Karpas-422 (cell line): ENCODE measurements around the gene TTLL11. TPM values are rescaled to one million over a fixed set of nuclear protein-coding genes. Genes with fewer than 3 reads are reported as not detected.

Source experiments
- DNase-seq: peaks from one replicate; pipeline ENCODE4 v3.0.0-alpha.2; 2015
- H2AFZ ChIP-seq: fragments of 200-600 bp; sonication (generic); 2 replicates; pipeline ENCODE4 v1.6.1; 2014; ENCODE audit warnings: antibody characterized with exemption, low read length, mixed read lengths
- H3K27ac ChIP-seq: fragments of 200-600 bp; sonication (generic); 2 replicates; pipeline ENCODE4 v1.5.1; 2014; ENCODE audit warnings: mild to moderate bottlenecking, low read length, moderate library complexity
- H3K27me3 ChIP-seq: fragments of 200-600 bp; sonication (generic); 2 replicates; pipeline ENCODE4 v1.6.1; 2014; ENCODE audit warnings: low read length, mixed read lengths
- H3K36me3 ChIP-seq: fragments of 200-600 bp; sonication (generic); 2 replicates; pipeline ENCODE4 v1.6.1; 2014; ENCODE audit warnings: low read length, mixed read lengths; ENCODE audit not compliant: insufficient read depth
- H3K4me1 ChIP-seq: fragments of 200-600 bp; sonication (generic); 2 replicates; pipeline ENCODE4 v1.6.1; 2014; ENCODE audit warnings: mild to moderate bottlenecking, low read length, mixed read lengths
- H3K4me2 ChIP-seq: fragments of 200-600 bp; sonication (generic); 2 replicates; pipeline ENCODE4 v1.6.1; 2014; ENCODE audit warnings: low read length, low read depth, mild to moderate bottlenecking; ENCODE audit not compliant: poor library complexity, severe bottlenecking
- H3K4me3 ChIP-seq: fragments of 200-600 bp; sonication (generic); 2 replicates; pipeline ENCODE4 v1.5.1; 2014; ENCODE audit warnings: mild to moderate bottlenecking, antibody characterized with exemption, low read length, mixed read lengths
- H3K79me2 ChIP-seq: fragments of 200-600 bp; sonication (generic); 2 replicates; pipeline ENCODE4 v1.6.1; 2014; ENCODE audit warnings: mild to moderate bottlenecking, low read length, mixed read lengths
- H3K9ac ChIP-seq: fragments of 200-600 bp; sonication (generic); 2 replicates; pipeline ENCODE4 v1.6.0; 2014; ENCODE audit warnings: low read length
- H3K9me2 ChIP-seq: fragments of 200-600 bp; sonication (generic), shearing (Covaris generic); replicated peaks from 2 replicates; pipeline ENCODE4 v1.6.0; 2014; ENCODE audit warnings: mild to moderate bottlenecking, low read length, moderate library complexity; ENCODE audit not compliant: insufficient read depth
- H3K9me3 ChIP-seq: fragments of 300-700, 200-600 bp; sonication (generic); 2 replicates; pipeline ENCODE4 v1.6.1; 2014; ENCODE audit warnings: low read length, mixed read lengths
- H4K20me1 ChIP-seq: fragments of 200-600 bp; sonication (generic); 2 replicates; pipeline ENCODE4 v1.6.1; 2014; ENCODE audit warnings: mild to moderate bottlenecking, antibody characterized with exemption, low read length, low read depth; ENCODE audit not compliant: insufficient read depth
- total RNA-seq: library from RNA; depleted of rRNA; stranded (reverse); fragments of >200 nt; shearing (Covaris generic); gene quantifications from 2 replicates; pipeline ENCODE4 v1.2.3, GENCODE V29; 2014; ENCODE audit warnings: low replicate concordance

The TTLL11 gene
- total RNA-seq, 1 experiment from 2014 or later: 2.5 TPM

DNA sequence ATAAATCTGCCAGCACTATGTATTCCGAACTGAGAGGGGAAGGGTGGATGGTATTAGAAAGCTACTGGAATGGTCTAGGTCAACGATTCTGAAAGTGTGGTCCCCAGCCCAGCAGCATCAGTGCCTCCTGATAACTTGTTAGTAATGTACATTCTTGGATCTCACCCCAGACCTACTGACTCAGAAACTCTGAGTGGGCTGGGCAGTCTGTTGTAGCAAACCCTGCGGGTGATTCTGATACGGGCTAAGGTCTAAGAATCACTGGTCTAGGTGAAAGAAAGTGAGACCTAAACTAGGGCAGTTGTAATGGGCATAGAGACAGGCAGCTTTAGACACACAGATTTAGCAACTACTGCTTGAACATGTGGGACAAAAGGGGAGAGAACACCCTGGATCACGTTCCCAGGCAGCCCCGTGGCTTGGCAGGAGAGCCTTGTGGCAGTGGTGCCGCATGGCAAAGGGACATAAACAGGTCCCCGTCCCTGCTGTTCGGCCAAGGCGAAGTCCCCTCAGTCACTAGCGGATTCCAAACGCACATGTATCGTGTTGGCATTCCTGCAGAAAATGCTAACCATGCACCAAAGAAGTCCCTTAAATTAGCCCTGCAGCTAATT is 216.3 kb downstream of the TTLL11 start:
- no peaks in the 10 kb centered on the region for H3K9me3 ChIP-seq
- H3K36me3 ChIP-seq: no peaks in the 10 kb centered on the region
- H3K27ac ChIP-seq: no peak overlapping the region
- no peaks in the 10 kb centered on the region for H3K27me3 ChIP-seq
- H3K4me3 ChIP-seq: no peak overlapping the region
- H3K9ac ChIP-seq: no peak overlapping the region
- H3K79me2 ChIP-seq: no peaks in the 10 kb centered on the region
- no peaks in the 10 kb centered on the region for H4K20me1 ChIP-seq
- no peak for DNase-seq
- no peaks in the 10 kb centered on the region for H3K9me2 ChIP-seq
- peaks cover 16% of the 10 kb centered on the region for H3K4me1 ChIP-seq
- H3K4me2 ChIP-seq: no peak overlapping the region
- no peak overlapping the region for H2AFZ ChIP-seq

DNA sequence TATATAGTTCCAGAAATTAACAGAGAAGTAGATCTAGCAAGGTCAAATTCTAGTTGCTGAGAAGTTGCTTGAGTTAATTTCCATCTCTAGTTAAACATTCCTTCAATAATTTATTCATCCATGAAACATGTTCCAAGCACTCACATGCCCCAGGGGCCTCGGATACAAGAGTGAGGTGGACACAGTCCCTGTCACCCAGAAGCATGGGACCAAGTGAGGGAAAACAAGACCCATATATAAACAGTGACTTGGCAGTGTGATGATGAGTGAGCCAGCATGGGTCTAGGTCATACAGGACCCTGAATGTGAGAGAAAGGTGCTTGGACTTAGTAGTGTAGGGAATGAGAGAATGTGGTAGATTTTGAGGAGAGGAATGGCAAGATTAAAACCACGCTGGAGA is 216.9 kb downstream of the TTLL11 start:
- no peaks in the 10 kb centered on the region for H3K27me3 ChIP-seq
- H3K4me2 ChIP-seq: no peak overlapping the region
- no peaks in the 10 kb centered on the region for H3K79me2 ChIP-seq
- no peaks in the 10 kb centered on the region for H3K9me3 ChIP-seq
- no peaks in the 10 kb centered on the region for H3K9me2 ChIP-seq
- H4K20me1 ChIP-seq: no peaks in the 10 kb centered on the region
- H3K4me3 ChIP-seq: no peak overlapping the region
- peaks cover 16% of the 10 kb centered on the region for H3K4me1 ChIP-seq
- no peak overlapping the region for H3K27ac ChIP-seq
- no peaks in the 10 kb centered on the region for H3K36me3 ChIP-seq
- no peak for DNase-seq
- no peak overlapping the region for H2AFZ ChIP-seq
- no peak overlapping the region for H3K9ac ChIP-seq

DNA sequence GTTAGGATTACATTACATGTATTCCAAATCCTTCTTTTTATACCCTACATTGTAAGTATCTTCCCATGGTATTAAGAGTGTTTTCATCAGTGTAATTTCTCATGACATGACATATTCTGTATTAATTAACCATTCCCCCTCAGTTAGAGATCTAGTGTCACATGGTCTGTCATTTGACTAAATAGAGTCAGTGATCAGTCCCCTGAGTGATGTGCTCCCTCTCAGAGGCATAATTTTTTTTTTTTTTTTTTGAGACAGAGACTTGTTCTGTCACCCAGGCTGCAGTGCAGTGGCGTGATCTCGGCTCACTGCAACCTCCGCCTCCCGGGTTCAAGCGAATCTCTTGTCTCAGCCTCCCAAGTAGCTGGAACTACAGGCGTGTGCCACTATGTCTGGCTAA is 218.6 kb downstream of the TTLL11 start:
- no peaks in the 10 kb centered on the region for H3K79me2 ChIP-seq
- no peak overlapping the region for H3K4me2 ChIP-seq
- H3K27me3 ChIP-seq: no peaks in the 10 kb centered on the region
- no peak overlapping the region for H3K4me3 ChIP-seq
- H4K20me1 ChIP-seq: no peaks in the 10 kb centered on the region
- H2AFZ ChIP-seq: no peak overlapping the region
- no peak overlapping the region for H3K9ac ChIP-seq
- H3K36me3 ChIP-seq: no peaks in the 10 kb centered on the region
- no peak overlapping the region for H3K27ac ChIP-seq
- DNase-seq: no peak
- peaks cover 15% of the 10 kb centered on the region for H3K4me1 ChIP-seq
- no peaks in the 10 kb centered on the region for H3K9me2 ChIP-seq
- H3K9me3 ChIP-seq: no peaks in the 10 kb centered on the region

DNA sequence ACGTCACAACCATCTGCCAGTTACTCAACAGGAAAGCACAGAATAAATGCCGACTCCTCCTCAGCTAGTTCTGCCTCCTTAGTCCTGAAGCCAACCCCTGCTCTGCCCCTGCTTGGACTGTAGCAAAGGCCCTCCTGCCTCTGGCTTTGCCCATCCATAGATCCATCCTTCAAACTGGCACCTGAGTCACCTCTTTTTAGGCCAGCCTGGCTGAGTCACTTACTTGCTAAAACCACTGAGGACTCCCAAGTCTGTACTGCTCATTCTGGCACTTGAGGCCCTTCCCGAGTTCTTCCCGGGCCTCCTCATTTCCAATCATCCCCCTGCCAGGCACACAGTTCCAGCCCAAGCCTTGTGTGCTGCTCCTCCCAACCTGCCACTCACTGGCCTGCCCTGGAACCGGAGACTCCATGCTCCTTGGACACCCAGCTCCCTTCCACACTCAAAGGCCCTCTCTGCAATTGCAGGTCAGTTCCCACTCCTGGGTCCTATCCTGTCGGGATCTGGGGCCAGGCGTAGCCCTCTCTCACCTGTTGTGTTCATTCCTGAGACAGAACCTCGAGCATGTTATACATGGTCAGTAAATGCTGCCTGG is 221.6 kb downstream of the TTLL11 start:
- H3K27me3 ChIP-seq: no peaks in the 10 kb centered on the region
- no peak overlapping the region for H3K9ac ChIP-seq
- no peaks in the 10 kb centered on the region for H3K79me2 ChIP-seq
- DNase-seq: no peak
- H3K9me2 ChIP-seq: no peaks in the 10 kb centered on the region
- peaks cover 15% of the 10 kb centered on the region for H3K4me1 ChIP-seq
- no peak overlapping the region for H2AFZ ChIP-seq
- H4K20me1 ChIP-seq: no peaks in the 10 kb centered on the region
- H3K36me3 ChIP-seq: no peaks in the 10 kb centered on the region
- H3K4me3 ChIP-seq: no peak overlapping the region
- H3K9me3 ChIP-seq: no peaks in the 10 kb centered on the region
- H3K4me2 ChIP-seq: no peak overlapping the region
- no peak overlapping the region for H3K27ac ChIP-seq

DNA sequence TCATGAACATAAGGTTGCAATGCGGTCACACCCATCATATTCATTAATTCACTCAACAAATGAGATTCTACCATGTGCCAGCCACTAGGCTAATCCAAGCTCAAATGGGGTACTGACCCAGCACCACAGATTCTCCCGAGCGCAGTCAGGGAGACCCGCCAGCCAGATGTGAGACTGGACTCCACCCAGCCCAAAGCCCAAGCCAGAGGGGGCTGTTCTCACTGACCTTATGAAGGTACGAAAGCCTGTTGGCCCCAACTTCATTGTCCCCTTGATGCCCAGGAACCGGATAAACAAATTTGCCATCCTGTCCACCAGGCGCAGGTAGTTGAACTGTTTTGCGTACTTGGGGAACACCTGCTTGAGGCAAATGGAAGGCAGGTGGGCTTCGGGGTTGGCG is 222.8 kb downstream of the TTLL11 start:
- no peak overlapping the region for H3K27ac ChIP-seq
- DNase-seq: no peak
- H3K9me2 ChIP-seq: no peaks in the 10 kb centered on the region
- no peak overlapping the region for H3K4me2 ChIP-seq
- H3K9ac ChIP-seq: no peak overlapping the region
- H3K79me2 ChIP-seq: no peaks in the 10 kb centered on the region
- H3K36me3 ChIP-seq: no peaks in the 10 kb centered on the region
- no peak overlapping the region for H2AFZ ChIP-seq
- peaks cover 14% of the 10 kb centered on the region for H3K4me1 ChIP-seq
- H3K27me3 ChIP-seq: no peaks in the 10 kb centered on the region
- H3K9me3 ChIP-seq: no peaks in the 10 kb centered on the region
- no peak overlapping the region for H3K4me3 ChIP-seq
- H4K20me1 ChIP-seq: no peaks in the 10 kb centered on the region

DNA sequence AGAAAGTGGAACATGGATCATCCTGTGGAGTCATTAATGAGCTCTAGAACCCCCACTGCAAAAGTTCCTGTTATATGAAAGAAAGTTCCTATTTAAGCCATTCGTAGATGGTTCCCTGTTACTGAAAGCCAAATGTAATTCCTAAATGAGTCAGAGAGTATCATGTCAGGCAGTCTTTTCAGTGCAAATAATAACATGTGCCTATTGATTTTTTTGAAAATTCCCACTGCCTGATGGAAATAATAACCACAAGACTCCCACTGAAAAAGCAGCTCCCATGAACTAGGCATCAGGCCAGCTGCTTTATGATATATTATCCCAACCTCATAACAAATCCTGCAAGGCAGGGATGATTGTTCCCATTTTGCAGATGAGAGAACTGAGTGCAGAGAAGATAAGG is 224.5 kb downstream of the TTLL11 start:
- no peak overlapping the region for H3K27ac ChIP-seq
- no peaks in the 10 kb centered on the region for H3K27me3 ChIP-seq
- H3K4me3 ChIP-seq: no peak overlapping the region
- H3K79me2 ChIP-seq: no peaks in the 10 kb centered on the region
- H3K4me2 ChIP-seq: no peak overlapping the region
- H4K20me1 ChIP-seq: no peaks in the 10 kb centered on the region
- H3K9me3 ChIP-seq: no peaks in the 10 kb centered on the region
- no peak overlapping the region for H3K9ac ChIP-seq
- no peaks in the 10 kb centered on the region for H3K9me2 ChIP-seq
- H3K36me3 ChIP-seq: no peaks in the 10 kb centered on the region
- peaks cover 4% of the 10 kb centered on the region; the same call in 1 of the 2 replicates for H3K4me1 ChIP-seq
- no peak for DNase-seq
- H2AFZ ChIP-seq: no peak overlapping the region

DNA sequence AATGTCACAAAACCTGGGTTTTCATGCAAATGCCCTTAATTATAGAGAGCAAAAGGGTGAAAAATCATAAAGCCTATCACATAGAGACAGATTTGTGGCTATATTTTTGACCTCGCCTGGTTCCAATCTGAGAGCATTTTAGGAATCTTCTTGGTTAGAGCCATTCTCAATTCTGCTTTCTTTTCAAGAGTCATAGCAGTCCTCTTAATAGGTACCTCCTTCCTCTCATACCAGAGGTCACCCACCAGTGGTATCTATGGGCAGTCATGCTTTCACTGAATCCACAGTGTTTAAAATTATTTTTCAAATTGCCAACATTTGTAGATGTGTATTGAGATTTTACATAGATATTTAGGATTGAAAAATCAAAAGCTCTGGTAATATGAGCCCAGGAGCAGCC is 226.2 kb downstream of the TTLL11 start:
- no peaks in the 10 kb centered on the region for H3K27me3 ChIP-seq
- H3K9me2 ChIP-seq: no peaks in the 10 kb centered on the region
- H3K36me3 ChIP-seq: no peaks in the 10 kb centered on the region
- no peak overlapping the region for H2AFZ ChIP-seq
- peaks cover 4% of the 10 kb centered on the region; the same call in 1 of the 2 replicates for H3K4me1 ChIP-seq
- H3K9me3 ChIP-seq: no peaks in the 10 kb centered on the region
- H3K4me2 ChIP-seq: no peak overlapping the region
- no peak for DNase-seq
- H3K4me3 ChIP-seq: no peak overlapping the region
- H3K27ac ChIP-seq: no peak overlapping the region
- H3K79me2 ChIP-seq: no peaks in the 10 kb centered on the region
- H4K20me1 ChIP-seq: no peaks in the 10 kb centered on the region
- H3K9ac ChIP-seq: no peak overlapping the region

DNA sequence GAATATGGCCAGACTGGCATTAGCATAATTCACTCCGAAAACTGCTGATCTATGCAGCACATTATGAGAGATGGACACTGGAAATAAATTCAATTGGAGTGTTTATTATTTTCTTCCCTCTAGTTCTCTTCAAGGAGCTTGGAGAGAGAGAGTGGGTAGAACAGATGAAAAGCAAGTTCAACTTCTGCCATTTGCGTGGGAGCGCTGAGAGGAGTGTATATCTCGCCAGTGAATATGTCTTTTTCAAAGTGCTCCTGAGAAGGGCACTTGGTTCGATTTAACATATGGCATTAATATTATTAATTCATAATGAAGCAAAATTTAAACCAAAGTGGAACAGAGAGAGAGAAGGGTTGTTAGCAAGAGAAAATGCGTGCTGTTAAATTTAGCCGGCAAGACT is 227.2 kb downstream of the TTLL11 start:
- H3K9me2 ChIP-seq: no peaks in the 10 kb centered on the region
- H3K27me3 ChIP-seq: no peaks in the 10 kb centered on the region
- no peak overlapping the region for H2AFZ ChIP-seq
- H3K27ac ChIP-seq: no peak overlapping the region
- peaks cover 4% of the 10 kb centered on the region for H3K4me1 ChIP-seq
- no peak overlapping the region for H3K4me3 ChIP-seq
- H3K4me2 ChIP-seq: no peak overlapping the region
- no peak for DNase-seq
- H3K9me3 ChIP-seq: no peaks in the 10 kb centered on the region
- H3K9ac ChIP-seq: no peak overlapping the region
- H3K79me2 ChIP-seq: no peaks in the 10 kb centered on the region
- no peaks in the 10 kb centered on the region for H4K20me1 ChIP-seq
- no peaks in the 10 kb centered on the region for H3K36me3 ChIP-seq
